Suprapubic skin (tissue), 3 donors: ENCODE data around the gene PTPRD.

Experiments
- CTCF ChIP-seq, 2 donors: fragments of 200-600 bp in 1 of 2; fragments of 450-650 bp in 1 of 2; sonication (generic) in 1 of 2; IDR thresholded peaks; one replicate each; pipeline ENCODE4 v1.5.1; 2016 to 2019; ENCODE audit warnings: antibody characterized with exemption in 2 of 2, mild to moderate bottlenecking in 1 of 2, moderate library complexity in 1 of 2
- POLR2AphosphoS5 ChIP-seq, 3 donors: sonication (generic); formaldehyde crosslinking; IDR thresholded peaks; one replicate each; pipeline ENCODE4 v1.6.1; 2017; ENCODE audit warnings: antibody characterized with exemption in 3 of 3

GRCh38 chr9:10341057-10341456, 271.7 kb downstream of the PTPRD start:
- no peak for TF ChIP-seq POLR2AphosphoS5 (IDR thresholded peaks at IDR 0.05)
- no peak for TF ChIP-seq CTCF (IDR thresholded peaks at IDR 0.05)
